B cell (primary cell): Measurements from ENCODE around the gene NEMP2. TPM values are rescaled to one million over a fixed set of nuclear protein-coding genes. Genes with fewer than 3 reads are reported as not detected.

Source experiments
- ATAC-seq: fragments of 200-7000 bp; cut with Tn5 transposase; one replicate; pipeline ENCODE4 v1.10.0; 2021; ENCODE audit warnings: low read depth, mild to moderate bottlenecking, moderate number of reproducible peaks, moderate library complexity
- CTCF ChIA-PET: fragments of 350-600 bp; sonication (Branson Sonifier 250); formaldehyde crosslinking; loops from one replicate; lab custom pipeline; 2021; ENCODE audit warnings: antibody characterized with exemption, inconsistent platforms; lab: Charles Lee
- POLR2A ChIA-PET: fragments of 350-600 bp; sonication (Branson Sonifier 250); formaldehyde crosslinking; loops from one replicate; lab custom pipeline; 2021; ENCODE audit warnings: antibody characterized with exemption; lab: Charles Lee
- DNase-seq: peaks from one replicate; pipeline ENCODE4 v3.0.0; 2013
- H2AFZ ChIP-seq: 2 replicates; pipeline ENCODE4 v1.6.1; 2012; ENCODE audit warnings: mild to moderate bottlenecking, low read depth, low read length; ENCODE audit not compliant: insufficient read depth, poor library complexity, severe bottlenecking
- H3K27ac ChIP-seq, 2 donors: 1 replicate in 1 of 2; 2 replicates in 1 of 2; pipeline ENCODE4 v1.5.1; 2012 to 2013; ENCODE audit warnings: low read length in 2 of 2, mild to moderate bottlenecking in 2 of 2, moderate library complexity in 1 of 2
- H3K27me3 ChIP-seq, 4 experiments: fragments of 200-600 bp in 1 of 4; sonication (generic) in 1 of 4; replicated peaks in 1 of 4; 1 replicate in 2 of 4; 2 replicates in 2 of 4; pipeline versions ENCODE4 v1.6.1 to v1.7.0; 2013 to 2016; ENCODE audit warnings: low read length in 3 of 4, mild to moderate bottlenecking in 2 of 4, mixed read lengths in 1 of 4, moderate library complexity in 1 of 4; ENCODE audit not compliant: insufficient read depth in 4 of 4, control insufficient read depth in 3 of 4; ENCODE audit errors: control extremely low read depth in 1 of 4
- H3K36me3 ChIP-seq, 2 experiments: replicated peaks in 1 of 2; 1 replicate in 1 of 2; 2 replicates in 1 of 2; pipeline versions ENCODE4 v1.6.1 to v1.7.1; 2013; ENCODE audit warnings: low read length in 1 of 2; ENCODE audit not compliant: insufficient read depth in 2 of 2, control insufficient read depth in 1 of 2; ENCODE audit errors: control extremely low read depth in 1 of 2, extremely low read depth in 1 of 2
- H3K4me1 ChIP-seq, 2 donors: fragments of 200-600 bp in 1 of 2; sonication (generic) in 1 of 2; 1 replicate in 1 of 2; 2 replicates in 1 of 2; pipeline versions ENCODE4 v1.5.1 to v1.6.1; 2013 to 2017; ENCODE audit warnings: low read length in 2 of 2; ENCODE audit not compliant: control insufficient read depth in 2 of 2, insufficient read depth in 2 of 2
- H3K4me2 ChIP-seq: replicated peaks from 2 replicates; pipeline ENCODE3; 2012; ENCODE audit warnings: mild to moderate bottlenecking, low read depth, low read length; ENCODE audit not compliant: poor library complexity, severe bottlenecking
- H3K4me3 ChIP-seq, 5 experiments: fragments of 200-600 bp in 1 of 5; sonication (generic) in 1 of 5; 1 replicate in 3 of 5; 2 replicates in 2 of 5; pipeline versions ENCODE4 v1.5.1 to v1.7.0; 2011 to 2016; ENCODE audit warnings: low read length in 4 of 5, mild to moderate bottlenecking in 4 of 5, low read depth in 2 of 5, control low read depth in 1 of 5, moderate library complexity in 1 of 5; ENCODE audit not compliant: insufficient read depth in 1 of 5; ENCODE audit errors: control extremely low read depth in 1 of 5, extremely low read depth in 1 of 5
- H3K79me2 ChIP-seq: fragments of 200-600 bp; sonication (generic); one replicate; pipeline ENCODE4 v1.6.0; 2016; ENCODE audit warnings: low read length; ENCODE audit not compliant: control insufficient read depth, insufficient read depth
- H3K9ac ChIP-seq: fragments of 200-600 bp; sonication (generic); 2 replicates; pipeline ENCODE4 v1.6.1; 2017; ENCODE audit warnings: mild to moderate bottlenecking, low read length, moderate library complexity
- H3K9me3 ChIP-seq, 3 donors: one replicate each; pipeline versions ENCODE4 v1.6.1 to v1.7.1; 2013; ENCODE audit warnings: low read length in 2 of 3; ENCODE audit not compliant: control insufficient read depth in 2 of 3, insufficient read depth in 1 of 3; ENCODE audit errors: control extremely low read depth in 1 of 3
- H4K20me1 ChIP-seq: 2 replicates; pipeline ENCODE4 v1.6.0; 2012; ENCODE audit warnings: mild to moderate bottlenecking, low read length; ENCODE audit not compliant: insufficient read depth, control insufficient read depth, poor library complexity, severe bottlenecking
- H3K27ac Mint-ChIP-seq: one replicate; pipeline ENCODE4 v1.8.0; 2021; ENCODE audit warnings: mixed read lengths
- H3K27me3 Mint-ChIP-seq: one replicate; pipeline ENCODE4 v1.8.0; 2021; ENCODE audit warnings: mixed read lengths
- H3K4me1 Mint-ChIP-seq: one replicate; pipeline ENCODE4 v1.8.0; 2021; ENCODE audit warnings: mixed read lengths
- H3K4me3 Mint-ChIP-seq: one replicate; pipeline ENCODE4 v1.8.0; 2021; ENCODE audit warnings: mixed read lengths
- H3K9me3 Mint-ChIP-seq: one replicate; pipeline ENCODE4 v1.8.0; 2022; ENCODE audit warnings: mixed read lengths; ENCODE audit not compliant: insufficient read depth
- EZH2 ChIP-seq: IDR thresholded peaks from 2 replicates; pipeline ENCODE4 v1.6.1; 2012; ENCODE audit warnings: borderline replicate concordance, low read depth, mild to moderate bottlenecking, moderate library complexity, low read length; ENCODE audit not compliant: insufficient read depth, poor library complexity, severe bottlenecking
- WGBS: methylation state at CpG from one replicate; pipeline ENCODE4 v1.1.5; 2013; ENCODE audit warnings: missing lambda C conversion rate; ENCODE audit not compliant: insufficient coverage; 5-methylcytosine and 5-hydroxymethylcytosine counted together
- intact Hi-C: fragments of 100-400 bp; cut with micrococcal nuclease; formaldehyde crosslinking; loops from one replicate; pipeline ENCODE4 v1.10.0; 2022
- polyA plus RNA-seq: library from polyadenylated mRNA; depleted of rRNA; stranded (reverse); fragments of >200 nt; gene quantifications from 2 replicates; pipeline ENCODE4 v1.2.3, GENCODE V29; 2012
- total RNA-seq, 2 donors: library from RNA; stranded (reverse); fragments of 120-200 nt in 1 of 2; gene quantifications; 1 replicate in 1 of 2; 2 replicates in 1 of 2; pipeline versions ENCODE4 v1.2.3 to v1.2.4, GENCODE V29; 2013 to 2022
- TF ChIP-seq, protein P1 (sequence below): fragments of 200-600 bp; IDR thresholded peaks from one replicate; pipeline ENCODE4 v1.8.0; 2022; ENCODE audit warnings: antibody characterized with exemption, mild to moderate bottlenecking

Gene NEMP2
- total and polyA plus RNA-seq, 2 donors (not counting 1 experiment from before 2014, with no cell fraction given) = 1.3 to 17.3 TPM

DNA sequence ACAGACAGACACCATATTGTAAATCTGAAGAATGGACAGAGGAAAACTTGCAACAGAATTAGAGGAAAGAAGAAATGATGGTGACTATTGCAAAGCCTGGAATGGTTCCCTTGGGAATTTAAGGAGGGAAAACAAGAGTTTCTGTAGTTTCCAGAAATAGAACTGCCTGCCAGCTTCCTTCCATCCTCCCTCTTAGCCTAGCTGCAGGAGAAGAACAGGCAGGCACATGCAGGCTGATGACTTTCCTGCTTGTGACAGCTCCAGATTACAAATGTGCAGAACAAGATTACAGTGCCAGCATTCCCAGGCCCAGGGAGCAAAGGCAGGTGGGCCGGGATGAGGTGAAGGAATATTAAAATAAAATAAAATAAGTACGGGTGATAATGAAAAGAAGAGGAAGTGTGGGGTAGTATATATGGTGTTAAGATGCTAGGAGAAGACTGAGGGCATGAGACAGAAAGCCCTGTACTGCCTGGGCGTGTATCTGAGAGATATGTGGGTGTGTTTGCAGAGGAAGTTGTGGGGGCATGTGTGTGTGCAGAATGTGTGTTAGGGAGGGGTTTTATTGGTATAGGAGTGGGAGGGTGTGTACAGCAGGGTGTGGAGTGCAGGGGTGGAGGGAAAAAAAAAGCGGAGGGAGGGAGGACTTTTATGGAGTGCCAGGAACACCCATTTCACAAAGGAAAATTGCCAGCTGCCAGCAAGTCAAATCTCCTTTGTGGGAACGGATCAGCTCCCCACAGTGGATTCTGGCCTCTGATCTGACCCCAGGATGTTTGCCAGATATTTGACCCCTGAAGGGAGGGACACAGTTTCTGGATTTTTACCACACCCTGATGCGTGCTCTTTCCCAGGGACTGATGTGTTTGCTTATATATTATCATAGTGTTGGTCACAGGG lies 43.9 kb upstream of the NEMP2 start:
- ATAC-seq (no peak), DNase-seq (no peak)
- Histone ChIP-seq H3K9me3 (no peaks in the 10 kb centered on the region), H3K79me2 (no peaks in the 10 kb centered on the region), H3K27ac (no peak overlapping the region), H3K4me1 (peaks cover 9 to 19% of the 10 kb centered on the region in 2 donors), H3K4me2 (peak overlapping the region; percentile 47), H3K9ac (peak overlapping the region; percentile 9), H3K27me3 (no peaks in the 10 kb centered on the region), H2AFZ (peak overlapping the region; percentile 30), H3K4me3 (no peak overlapping the region), H3K36me3 (no peaks in the 10 kb centered on the region), H4K20me1 (no peaks in the 10 kb centered on the region)
- ChIA-PET CTCF (no interaction called here), POLR2A (no interaction called here)
- 62% methylated on average over 6 of the region's 6 CpGs for WGBS
- H3K9me3 Mint-ChIP-seq = no peaks in the 10 kb centered on the region
- TF ChIP-seq EZH2 = no peak
- TF ChIP-seq, protein P1, sequence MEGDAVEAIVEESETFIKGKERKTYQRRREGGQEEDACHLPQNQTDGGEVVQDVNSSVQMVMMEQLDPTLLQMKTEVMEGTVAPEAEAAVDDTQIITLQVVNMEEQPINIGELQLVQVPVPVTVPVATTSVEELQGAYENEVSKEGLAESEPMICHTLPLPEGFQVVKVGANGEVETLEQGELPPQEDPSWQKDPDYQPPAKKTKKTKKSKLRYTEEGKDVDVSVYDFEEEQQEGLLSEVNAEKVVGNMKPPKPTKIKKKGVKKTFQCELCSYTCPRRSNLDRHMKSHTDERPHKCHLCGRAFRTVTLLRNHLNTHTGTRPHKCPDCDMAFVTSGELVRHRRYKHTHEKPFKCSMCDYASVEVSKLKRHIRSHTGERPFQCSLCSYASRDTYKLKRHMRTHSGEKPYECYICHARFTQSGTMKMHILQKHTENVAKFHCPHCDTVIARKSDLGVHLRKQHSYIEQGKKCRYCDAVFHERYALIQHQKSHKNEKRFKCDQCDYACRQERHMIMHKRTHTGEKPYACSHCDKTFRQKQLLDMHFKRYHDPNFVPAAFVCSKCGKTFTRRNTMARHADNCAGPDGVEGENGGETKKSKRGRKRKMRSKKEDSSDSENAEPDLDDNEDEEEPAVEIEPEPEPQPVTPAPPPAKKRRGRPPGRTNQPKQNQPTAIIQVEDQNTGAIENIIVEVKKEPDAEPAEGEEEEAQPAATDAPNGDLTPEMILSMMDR = no peak
- no peak overlapping the region for H3K27ac Mint-ChIP-seq
- intact Hi-C loops = no loop called here
- H3K4me1 Mint-ChIP-seq = peaks cover 8% of the 10 kb centered on the region
- no peak overlapping the region for H3K4me3 Mint-ChIP-seq
- H3K27me3 Mint-ChIP-seq = no peaks in the 10 kb centered on the region

DNA sequence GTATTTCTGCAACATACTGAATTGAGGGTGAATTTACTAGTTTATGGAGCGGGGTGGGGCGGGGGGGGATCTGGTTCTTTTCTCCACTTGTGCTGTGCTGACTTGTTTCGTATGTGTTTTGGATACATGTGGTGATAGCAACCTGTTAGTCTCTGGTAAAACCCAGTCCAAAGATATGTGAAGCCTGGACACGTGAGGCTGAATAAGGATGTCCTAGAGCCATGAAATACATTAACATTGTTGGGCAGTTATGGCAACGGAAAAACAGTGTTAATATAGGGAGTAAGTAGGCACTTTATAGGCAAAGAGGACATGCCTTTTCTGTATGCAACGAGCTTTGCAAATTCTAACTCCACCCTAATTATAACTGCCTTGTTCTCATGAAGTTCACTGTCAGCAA lies 42.1 kb upstream of the NEMP2 start:
- no peaks in the 10 kb centered on the region for H3K27me3 ChIP-seq
- Mint-ChIP-seq H3K27me3 (no peaks in the 10 kb centered on the region), H3K4me3 (no peak overlapping the region), H3K27ac (no peak overlapping the region), H3K9me3 (no peaks in the 10 kb centered on the region), H3K4me1 (no peaks in the 10 kb centered on the region)
- no peak overlapping the region for H3K4me2 ChIP-seq
- no peak overlapping the region for H2AFZ ChIP-seq
- no peaks in the 10 kb centered on the region for H3K79me2 ChIP-seq
- WGBS = 100% methylated on average over 4 of the region's 6 CpGs
- H3K27ac ChIP-seq = no peak overlapping the region
- ChIA-PET CTCF (no interaction called here), POLR2A (no interaction called here)
- intact Hi-C loops = no loop called here
- no peak for DNase-seq
- H4K20me1 ChIP-seq = no peaks in the 10 kb centered on the region
- peaks cover 9 to 13% of the 10 kb centered on the region in 2 donors for H3K4me1 ChIP-seq
- no peak for ATAC-seq
- no peak overlapping the region for H3K4me3 ChIP-seq
- TF ChIP-seq, protein P1 = no peak
- no peak for TF ChIP-seq EZH2
- no peaks in the 10 kb centered on the region for H3K9me3 ChIP-seq
- H3K36me3 ChIP-seq = no peaks in the 10 kb centered on the region
- H3K9ac ChIP-seq = no peak overlapping the region
